ENCODE results near the gene HAO2. TPM values are rescaled to one million over a fixed set of nuclear protein-coding genes. Genes with fewer than 3 reads are reported as not detected.
"Not testable (repeated sequence)": the region's sequence is repeated elsewhere in the genome, so short reads cannot be mapped to it uniquely, and the experiment has no call there.

The HAO2 gene
- total and polyA plus RNA-seq, 12 donors: 0.17 to 4.8 (median 0.86) TPM; not detected in 4

GRCh38 chr1:119331915-119332314 is 36.7 kb upstream of the HAO2 start:
- no peak for DNase-seq
- peaks cover 7 to 12% of the 10 kb centered on the region in 2 donors for H3K4me1 ChIP-seq (replicated peaks in 1 of 2)
- H3K36me3 ChIP-seq (replicated peaks in 1 of 2): no peaks in the 10 kb centered on the region
- 80 to 88% (median 83%) methylated on average over 1 of the region's 1 CpG for WGBS, 4 donors
- H3K4me3 ChIP-seq: no peak overlapping the region
- no peak overlapping the region for H3K27ac ChIP-seq
- no peaks in the 10 kb centered on the region for H3K27me3 ChIP-seq
- intact Hi-C loops (cut with DNase I): no loop called here
- TF ChIP-seq CTCF (IDR thresholded peaks at IDR 0.05): no peak
- no peak for TF ChIP-seq POLR2A (IDR thresholded peaks at IDR 0.05)
- H3K9me3 ChIP-seq (replicated peaks in 1 of 3): no peaks in the 10 kb centered on the region

DNA sequence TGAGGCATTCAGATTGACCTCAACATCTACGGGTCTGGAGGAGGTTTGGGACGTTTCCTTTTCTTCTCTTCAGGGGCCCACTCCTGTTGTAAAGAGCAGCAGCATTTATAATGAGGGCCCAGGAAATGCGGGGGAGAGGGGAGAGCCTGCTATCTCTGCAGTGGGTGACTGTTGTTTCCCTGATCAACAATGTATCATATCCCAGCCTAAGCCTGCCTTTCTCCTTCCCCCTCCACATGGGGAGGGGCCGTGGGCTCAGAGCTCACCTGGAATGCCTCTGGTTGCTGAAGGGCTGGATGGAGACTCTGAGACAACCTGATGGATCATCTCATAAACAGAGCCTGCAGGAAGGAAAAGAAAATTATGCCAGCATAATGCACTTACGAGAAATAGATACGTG is 36.0 kb upstream of the HAO2 start:
- Histone ChIP-seq H3K9me3 (replicated peaks in 1 of 3) (no peaks in the 10 kb centered on the region), H3K27ac (no peak overlapping the region), H3K4me1 (replicated peaks in 1 of 2) (peaks cover 4 to 8% of the 10 kb centered on the region in 2 donors), H3K4me3 (no peak overlapping the region), H3K27me3 (no peaks in the 10 kb centered on the region), H3K36me3 (replicated peaks in 1 of 2) (no peaks in the 10 kb centered on the region)
- TF ChIP-seq POLR2A (IDR thresholded peaks at IDR 0.05) (no peak), CTCF (IDR thresholded peaks at IDR 0.05) (no peak)
- intact Hi-C loops (cut with DNase I): no loop called here
- 74 to 92% (median 89%) methylated on average over 6 of the region's 6 CpGs for WGBS, 4 donors
- no peak for DNase-seq

DNA sequence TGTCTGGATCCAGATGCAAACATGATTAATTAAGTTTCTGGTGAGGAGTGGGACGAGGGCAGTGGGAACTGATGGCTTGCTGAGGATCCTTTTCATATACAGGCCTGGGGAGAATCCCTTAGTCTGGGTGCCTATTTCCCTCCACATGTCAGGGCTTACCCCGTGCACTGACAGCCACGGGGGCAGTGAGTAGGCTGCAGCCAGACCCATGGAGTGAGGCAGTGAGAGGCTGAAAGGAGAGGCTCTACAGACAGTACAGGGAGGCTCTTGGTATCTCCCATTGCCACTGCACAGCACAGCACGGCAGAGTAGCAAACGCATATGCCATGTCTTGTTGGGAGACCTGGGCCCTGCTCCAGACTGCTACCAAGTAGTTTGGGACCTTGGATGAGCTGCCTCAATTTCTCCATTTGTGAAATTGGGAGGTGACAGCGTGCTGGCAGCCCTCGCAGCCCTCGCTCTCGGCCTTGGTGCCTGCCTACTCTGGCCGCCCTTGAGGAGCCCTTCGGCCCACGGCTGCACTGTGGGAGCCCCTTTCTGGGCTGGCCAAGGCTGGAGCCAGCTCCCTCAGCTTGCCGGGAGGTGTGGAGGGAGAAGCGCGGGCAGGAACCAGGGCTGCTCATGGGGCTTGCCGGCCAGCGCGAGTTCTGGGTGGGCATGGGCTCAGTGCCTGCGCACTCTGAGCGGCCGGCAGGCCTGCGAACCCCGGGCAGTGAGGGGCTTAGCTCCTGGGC is 35.3 kb upstream of the HAO2 start:
- WGBS, 4 donors: 87 to 92% (median 92%) methylated on average over 5 to 23 of the region's 23 CpGs
- DNase-seq: no peak
- intact Hi-C loops (cut with DNase I): no loop called here

GRCh38 chr1:119333897-119334250 is 34.7 kb upstream of the HAO2 start:
- H3K27ac ChIP-seq; intact Hi-C loops (cut with DNase I); H3K27me3 ChIP-seq; H3K36me3 ChIP-seq (replicated peaks in 1 of 2); H3K4me3 ChIP-seq; DNase-seq; H3K4me1 ChIP-seq (replicated peaks in 1 of 2); H3K9me3 ChIP-seq (replicated peaks in 1 of 3): not testable (repeated sequence)
- WGBS, 4 donors: 91 to 96% (median 93%) methylated on average over 10 to 16 of the region's 16 CpGs

More for the DNA sequence above, 35.3 kb upstream of the HAO2 start:
- H3K9me3 ChIP-seq (replicated peaks in 1 of 3): no peaks in the 10 kb centered on the region
- no peak overlapping the region for H3K4me3 ChIP-seq
- peaks cover 0 to 5% of the 10 kb centered on the region in 2 donors for H3K4me1 ChIP-seq (replicated peaks in 1 of 2)
- TF ChIP-seq POLR2A (IDR thresholded peaks at IDR 0.05) (no peak), CTCF (IDR thresholded peaks at IDR 0.05) (no peak)
- no peaks in the 10 kb centered on the region for H3K27me3 ChIP-seq
- H3K36me3 ChIP-seq (replicated peaks in 1 of 2): no peaks in the 10 kb centered on the region
- H3K27ac ChIP-seq: no peak overlapping the region

DNA sequence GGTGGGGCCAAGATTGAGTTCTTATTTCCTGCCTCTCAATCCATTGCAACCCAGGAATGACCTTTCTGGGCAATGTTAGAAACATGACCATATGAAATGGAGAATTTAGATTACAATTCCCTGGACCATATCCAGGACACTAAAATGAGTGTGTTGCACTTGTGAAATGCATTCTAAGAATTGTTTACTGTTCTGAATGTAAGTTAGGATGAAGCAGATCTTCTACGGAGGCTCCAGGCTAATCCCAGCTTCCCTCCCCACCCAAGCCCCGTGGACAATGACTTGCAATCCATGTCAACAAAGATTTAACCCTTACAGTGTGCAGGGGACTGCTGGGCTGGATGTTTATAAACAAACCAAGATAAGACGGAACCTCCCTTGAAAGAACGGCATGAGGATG is 31.7 kb upstream of the HAO2 start:
- intact Hi-C loops (cut with DNase I): no loop called here
- no peaks in the 10 kb centered on the region for H3K36me3 ChIP-seq (replicated peaks in 1 of 2)
- no peak overlapping the region for H3K27ac ChIP-seq
- no peak for DNase-seq
- H3K9me3 ChIP-seq (replicated peaks in 1 of 3): no peaks in the 10 kb centered on the region
- WGBS, 4 donors: 34 to 57% (median 46%) methylated on average over 4 of the region's 4 CpGs
- no peaks in the 10 kb centered on the region for H3K4me1 ChIP-seq (replicated peaks in 1 of 2)
- TF ChIP-seq POLR2A (IDR thresholded peaks at IDR 0.05) (no peak), CTCF (IDR thresholded peaks at IDR 0.05) (no peak)
- H3K4me3 ChIP-seq: no peak overlapping the region
- no peaks in the 10 kb centered on the region for H3K27me3 ChIP-seq

Data from adrenal gland (tissue), 12 donors.